ENCODE data around the gene ATP1A1. TPM values are rescaled to one million over a fixed set of nuclear protein-coding genes. Genes with fewer than 3 reads are reported as not detected.

The ATP1A1 gene
- polyA plus RNA-seq, 1 donor = 104 TPM

DNA sequence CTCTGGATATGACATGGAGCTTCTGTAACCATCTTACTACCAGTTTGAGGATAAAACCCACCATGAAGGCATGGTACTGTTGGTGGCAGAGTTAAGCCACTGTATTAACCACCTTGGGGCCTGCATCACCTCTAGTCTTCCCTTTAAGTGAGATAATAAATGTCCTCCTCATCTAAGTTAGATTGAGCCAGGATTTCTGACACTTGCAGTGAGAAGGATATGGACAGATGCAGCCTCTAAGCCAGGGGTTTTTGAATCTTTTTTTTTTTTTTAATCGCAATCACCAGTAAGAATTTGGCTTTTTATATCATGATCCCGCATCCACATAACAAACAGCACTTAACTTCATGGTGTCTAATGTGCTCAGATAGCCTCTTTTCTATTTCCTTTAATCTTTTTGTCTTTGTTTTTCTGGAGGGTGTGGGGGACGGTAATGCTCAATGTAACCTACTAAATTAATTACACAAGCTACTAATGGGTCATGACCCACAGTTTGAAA lies 42.2 kb downstream of the ATP1A1 start:
- no peak for DNase-seq (ENCODE audit: low read depth)

DNA sequence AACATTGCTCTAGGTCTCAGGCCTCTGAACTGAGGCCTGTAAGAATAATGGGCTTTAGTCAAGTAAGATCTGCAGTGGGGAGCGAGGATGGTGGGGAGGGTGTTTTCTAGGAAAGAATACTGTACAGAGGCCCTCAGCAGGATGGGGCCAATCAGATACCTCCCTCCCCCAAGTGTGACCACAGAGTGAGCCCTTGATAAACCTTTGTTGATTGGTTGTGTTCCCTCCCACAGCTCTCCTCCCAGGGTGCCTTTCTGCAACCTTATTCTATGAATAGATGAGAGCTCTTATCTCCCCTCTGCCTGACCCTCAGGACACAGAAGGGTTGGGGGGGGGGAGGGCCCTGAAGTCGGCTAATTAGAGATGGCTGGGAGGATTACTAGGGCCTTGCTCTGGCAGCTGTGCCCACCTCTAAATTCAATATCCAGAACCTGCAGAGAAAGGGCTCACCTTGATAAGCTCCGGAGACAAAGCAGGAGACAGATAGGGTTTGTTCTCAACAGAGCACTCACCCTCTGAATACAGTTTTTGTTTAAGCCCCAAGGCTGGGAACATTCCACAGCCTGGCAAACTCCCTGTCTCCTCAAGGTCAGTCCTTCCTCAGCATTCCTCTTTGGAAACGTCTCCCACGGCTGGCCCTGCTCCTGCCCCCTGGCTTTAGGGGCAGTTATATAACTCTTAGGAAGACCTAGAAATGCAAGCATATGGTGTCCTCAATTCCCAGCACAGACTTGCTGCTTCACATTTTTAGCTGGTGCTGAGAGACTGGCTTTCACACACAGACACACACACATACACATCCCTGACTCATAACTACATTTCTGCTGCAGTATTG lies 42.9 kb downstream of the ATP1A1 start:
- no peak for DNase-seq (ENCODE audit: low read depth)

DNA sequence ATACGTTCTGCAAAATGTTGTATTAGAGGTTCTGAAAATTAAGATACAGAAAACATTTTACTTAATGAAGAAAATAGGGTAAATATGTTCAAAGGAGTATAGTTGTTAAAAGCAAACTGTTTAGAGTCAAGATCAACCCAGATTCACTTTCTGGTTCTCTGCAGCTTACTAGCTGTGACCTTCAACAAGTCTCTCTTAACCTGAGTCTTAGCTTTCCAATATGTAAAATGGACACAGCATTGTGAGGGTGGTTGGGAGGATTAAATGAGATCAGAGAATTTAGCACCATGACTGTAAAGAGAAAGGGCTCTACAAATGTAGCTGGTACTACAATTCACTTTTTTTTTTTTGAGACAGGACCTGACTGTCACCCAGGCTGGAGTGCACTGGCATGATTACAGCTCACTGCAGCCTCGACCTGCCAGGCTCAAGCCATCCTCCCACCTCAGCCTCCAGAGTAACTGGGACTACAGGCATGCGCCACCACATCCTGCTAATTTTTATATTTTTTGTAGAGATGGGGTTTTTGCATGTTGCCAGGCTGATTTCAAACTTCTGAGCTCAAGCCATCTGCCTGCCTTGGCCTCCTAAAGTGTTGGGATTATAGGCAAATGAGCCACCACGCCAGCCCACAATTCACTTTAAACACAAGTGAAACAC lies 43.9 kb downstream of the ATP1A1 start:
- DNase-seq (ENCODE audit: low read depth) = no peak

DNA sequence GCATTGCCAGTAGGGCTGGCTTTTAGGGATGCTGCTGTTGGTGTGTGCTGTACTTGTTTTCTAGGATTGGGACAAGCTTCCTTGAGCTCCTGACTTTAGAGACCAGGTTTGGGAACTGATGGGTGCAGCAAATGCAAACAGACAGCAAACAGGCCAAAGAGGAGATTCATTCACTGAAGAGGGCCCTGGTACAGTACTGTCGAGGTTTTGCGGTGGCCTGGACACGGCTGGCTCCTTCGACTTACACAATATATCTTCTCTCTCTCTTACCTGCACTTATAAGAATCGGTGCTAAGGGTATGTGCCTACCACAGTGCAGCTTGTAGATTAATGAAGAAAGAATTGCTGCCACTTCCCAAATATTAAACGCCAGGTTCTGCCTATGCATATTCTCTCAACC lies 44.6 kb downstream of the ATP1A1 start:
- DNase-seq (ENCODE audit: low read depth) = no peak

DNA sequence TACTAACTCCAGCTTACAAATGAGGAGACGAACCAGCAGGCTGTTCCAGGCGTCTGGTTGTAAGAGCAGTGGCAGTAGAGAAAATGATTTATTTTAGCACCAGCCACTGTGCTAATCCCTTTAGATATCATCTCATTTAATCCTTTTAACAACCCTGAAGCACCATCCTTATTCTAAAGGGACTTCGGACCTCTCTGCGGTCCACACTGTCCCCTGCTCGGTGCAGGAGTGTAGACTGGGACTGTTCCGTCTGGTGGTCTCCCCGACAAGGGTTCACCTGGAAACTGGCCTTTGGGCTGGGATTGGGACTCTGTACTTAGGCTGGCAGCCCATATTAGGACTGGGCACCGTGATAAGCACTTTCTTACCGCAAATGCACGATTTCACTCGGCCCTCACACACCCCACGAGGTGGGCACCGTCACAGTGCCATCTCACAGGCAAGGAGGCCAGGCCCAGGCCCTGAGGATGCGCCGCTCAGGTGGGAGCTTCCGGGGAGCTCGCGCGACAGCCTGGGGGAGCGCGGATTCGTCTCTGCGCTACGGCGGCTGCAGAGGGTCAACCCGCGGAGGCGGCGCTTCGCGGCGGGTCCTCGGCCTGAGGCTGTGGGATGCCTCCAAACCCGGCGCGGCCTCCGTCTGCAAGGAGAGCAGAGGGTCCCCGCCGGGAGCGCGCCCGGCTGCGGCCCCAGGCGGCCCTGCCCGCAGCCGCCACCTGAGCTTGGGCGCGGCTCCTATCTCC lies 45.2 kb downstream of the ATP1A1 start:
- peak; percentile 35 for DNase-seq (ENCODE audit: low read depth)

DNA sequence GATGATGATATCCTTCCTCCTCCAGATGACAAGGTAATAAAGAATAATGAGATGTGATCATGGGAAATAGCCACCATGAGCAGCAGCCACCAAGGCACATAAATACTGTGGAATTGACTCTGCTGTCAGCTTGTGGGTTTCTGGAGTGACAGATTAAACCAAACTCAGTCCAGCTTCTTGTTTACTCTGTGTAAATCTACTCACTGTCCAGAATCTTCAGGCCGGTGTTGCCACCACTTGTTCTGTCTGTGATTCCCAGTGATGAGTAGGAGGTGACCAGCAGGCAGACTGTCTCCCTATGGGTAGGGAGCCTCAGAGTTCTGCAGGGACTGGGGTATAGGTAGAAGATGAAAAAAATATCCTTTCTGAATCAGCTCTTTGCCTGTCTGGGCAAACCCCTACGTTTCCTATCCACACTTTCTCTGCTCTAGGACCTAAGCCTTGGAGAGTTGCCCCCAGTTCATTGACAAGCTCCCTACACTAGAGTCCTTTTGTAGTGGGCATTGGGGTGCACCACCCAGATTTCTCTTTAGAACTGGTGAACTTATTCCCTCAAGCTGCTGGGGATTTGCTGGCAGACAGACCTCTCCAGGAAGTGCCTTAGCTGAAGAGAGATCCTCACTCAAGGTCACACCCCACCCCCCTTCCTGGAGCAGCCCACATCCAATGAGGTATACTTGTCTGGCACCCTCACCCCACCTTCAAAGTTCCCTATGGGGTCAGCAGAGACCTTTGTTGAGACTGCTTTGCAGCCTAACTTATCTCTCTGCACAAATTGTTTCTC lies 47.6 kb downstream of the ATP1A1 start:
- DNase-seq (ENCODE audit: low read depth) = no peak

DNA sequence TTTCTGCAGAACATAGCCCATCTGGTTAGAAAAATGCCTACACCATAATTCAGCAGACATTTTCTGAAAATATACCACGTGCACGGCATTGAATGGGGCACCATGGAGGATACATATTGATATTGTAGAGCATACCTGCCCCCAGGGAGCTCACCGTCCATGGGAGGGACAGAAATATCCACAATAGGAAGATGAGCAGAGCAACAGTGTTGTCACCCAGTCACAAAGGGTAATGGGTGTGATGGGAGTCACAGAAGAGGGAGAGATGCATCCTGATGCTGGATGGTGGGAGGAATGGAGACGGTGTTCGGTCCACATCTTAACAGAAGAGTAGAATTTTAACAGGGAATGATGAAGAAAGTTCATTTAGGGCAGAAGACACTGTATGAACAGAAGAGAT lies 51.4 kb downstream of the ATP1A1 start:
- DNase-seq (ENCODE audit: low read depth) = no peak

DNA sequence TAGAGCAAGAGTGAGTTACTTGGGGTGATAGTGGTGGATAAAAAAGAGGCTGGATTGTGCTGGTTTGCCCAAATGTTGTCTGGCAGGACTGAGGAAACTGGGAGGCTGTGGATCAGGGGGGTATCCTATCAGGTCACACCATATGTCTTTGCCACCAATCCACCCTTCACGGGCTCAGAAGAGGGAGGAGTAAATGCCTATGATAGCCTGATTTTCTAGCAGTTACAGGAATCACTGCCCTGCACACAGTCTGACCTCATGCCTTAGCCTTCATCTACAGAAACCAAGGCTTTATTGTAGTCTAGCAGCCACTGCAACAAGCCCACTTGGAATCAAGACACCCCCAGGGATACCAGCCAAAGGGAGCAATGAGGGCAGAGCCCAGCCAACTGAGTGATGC lies 51.8 kb downstream of the ATP1A1 start:
- no peak for DNase-seq (ENCODE audit: low read depth)

DNA sequence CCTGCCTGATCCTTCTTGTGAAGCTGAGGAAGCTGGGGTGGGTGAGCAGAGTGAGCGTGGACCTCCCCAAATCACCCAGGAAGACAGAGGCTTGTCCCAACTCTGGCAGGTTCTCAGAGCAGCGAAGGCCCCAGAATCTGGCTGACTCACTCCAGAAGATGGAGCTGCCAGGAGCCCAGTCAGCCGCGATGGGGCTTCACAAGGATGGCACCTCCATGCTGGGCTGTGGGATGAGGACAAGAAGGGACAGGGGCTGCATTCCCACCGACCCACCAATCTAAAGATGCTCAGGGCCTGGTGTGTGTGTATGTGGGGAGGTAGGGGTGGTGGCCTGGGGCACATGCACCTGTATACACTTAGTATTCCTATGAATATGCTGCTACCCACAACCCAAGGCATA lies 52.9 kb downstream of the ATP1A1 start:
- DNase-seq (ENCODE audit: low read depth) = no peak

DNA sequence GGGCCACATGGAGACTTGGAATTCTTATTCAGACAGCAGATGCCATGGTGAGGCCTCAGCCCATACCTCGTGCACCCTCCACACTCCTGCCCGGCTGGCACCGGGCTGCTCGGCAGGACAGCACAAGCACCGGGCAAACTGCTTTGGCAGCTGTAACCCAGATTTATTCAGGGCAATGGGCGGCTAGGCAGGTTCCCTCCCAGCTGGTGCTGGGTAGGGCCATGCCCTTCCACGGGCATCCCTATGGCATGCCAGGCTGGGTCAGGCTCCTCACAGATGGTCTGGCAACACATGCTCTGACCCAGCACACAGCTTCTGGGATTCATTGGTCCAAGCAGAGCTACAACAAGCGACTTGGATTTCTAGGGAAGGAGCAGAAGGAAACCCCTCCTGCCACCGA lies 53.4 kb downstream of the ATP1A1 start:
- no peak for DNase-seq (ENCODE audit: low read depth)

DNA sequence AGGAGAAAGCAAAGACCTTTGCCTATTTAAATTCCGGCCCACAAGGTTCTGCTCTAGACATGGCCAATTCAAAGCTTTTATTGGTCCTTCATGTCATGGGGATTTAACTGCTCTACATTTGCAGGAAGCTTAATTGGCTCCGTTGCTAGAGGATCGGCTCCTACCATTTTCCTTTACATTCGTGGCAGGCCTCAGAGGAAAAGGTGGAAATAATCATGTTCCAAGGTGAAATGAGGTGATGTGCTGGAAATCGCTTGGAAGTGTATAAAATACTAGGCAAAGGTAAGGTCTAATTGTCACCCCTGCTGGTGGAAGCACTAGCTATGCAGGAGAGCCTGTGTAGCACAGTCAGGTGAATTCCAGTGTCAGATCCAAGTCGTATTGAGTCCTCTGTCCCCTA lies 55.5 kb downstream of the ATP1A1 start:
- DNase-seq (ENCODE audit: low read depth) = no peak

DNA sequence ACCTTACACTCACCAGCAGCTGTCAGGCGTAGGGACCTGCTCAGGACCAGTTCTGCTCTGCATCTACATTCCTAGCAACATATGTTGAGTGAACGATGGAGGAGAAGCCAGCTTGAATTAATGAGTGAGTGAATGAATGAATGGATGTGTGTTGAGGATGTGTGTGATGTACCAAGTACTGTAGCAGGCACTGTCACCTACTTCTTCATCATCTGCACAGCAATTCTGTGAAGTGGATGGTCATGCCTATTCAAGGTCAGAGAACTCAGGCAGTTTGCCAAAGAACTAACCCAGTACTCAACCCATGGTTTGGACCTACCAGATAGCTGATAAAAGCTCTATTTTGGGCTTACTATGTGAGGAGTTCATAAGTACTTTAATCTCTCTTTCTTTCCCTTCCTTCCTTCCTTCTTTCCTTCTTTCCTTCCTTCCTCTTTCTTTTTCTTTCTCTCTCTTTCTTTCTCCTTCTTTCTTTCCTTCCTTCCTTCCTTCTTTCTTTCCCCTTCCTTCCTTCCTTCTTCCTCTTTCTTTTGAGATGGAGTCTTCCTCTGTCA lies 56.9 kb downstream of the ATP1A1 start:
- no peak for DNase-seq (ENCODE audit: low read depth)

DNA sequence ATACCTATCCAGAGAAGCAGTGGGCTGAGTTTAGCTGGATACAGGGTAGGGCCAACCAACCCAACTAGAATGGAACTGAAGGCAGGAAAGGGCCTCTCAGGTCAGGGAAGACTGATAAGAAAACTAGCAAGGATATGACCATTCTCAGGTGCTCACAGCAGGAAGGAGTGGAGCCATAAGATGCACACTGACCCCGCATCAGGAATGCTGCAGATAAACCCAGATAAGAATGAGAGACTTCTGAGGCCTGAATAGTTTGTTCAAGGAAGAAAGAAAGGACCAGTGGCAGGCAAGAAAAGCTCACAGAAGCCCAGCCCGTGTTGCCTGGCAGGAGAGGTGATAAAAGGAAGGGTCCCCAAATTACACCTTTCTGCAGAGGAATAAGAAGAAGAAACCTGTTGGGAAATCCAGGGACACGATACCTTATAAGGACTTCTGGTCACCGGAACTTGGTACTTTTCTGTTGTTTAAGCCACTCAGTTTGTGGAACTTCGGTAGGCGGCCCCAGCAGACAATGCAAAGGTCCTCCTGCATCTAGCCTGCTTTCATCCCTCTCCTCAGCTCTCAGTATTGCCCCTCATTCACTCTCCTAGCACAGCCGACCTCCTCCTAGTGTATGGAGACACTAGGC lies 58.9 kb downstream of the ATP1A1 start:
- no peak for DNase-seq (ENCODE audit: low read depth)

DNA sequence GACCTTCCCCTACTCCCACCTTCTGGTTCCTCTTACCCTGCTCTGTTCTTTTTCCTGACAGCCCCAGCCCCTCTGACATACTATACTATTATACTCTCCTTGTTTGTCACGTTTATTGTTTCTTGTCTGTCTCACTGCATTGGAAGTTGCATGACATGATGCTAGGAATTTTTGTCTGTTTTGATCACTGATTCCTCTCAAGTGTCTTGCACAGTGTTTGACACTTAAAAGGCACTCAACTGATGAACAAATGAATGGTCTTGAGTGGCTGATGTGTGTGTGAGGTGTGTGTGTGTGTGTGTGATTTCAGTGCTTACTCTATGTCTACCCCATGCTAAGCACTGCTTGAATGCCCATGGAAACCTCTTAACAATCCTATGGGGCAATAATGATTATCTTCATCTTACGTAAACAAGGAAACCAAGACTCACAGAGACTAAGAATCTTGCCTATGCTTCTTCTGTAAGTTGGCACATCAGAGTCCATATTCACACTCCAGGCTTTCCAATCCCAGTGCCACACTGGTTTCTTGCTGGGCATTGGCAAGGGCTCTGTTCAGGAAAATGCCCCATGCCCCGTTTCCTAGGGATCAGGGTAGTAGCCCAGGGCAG lies 59.7 kb downstream of the ATP1A1 start:
- DNase-seq (ENCODE audit: low read depth) = no peak

DNA sequence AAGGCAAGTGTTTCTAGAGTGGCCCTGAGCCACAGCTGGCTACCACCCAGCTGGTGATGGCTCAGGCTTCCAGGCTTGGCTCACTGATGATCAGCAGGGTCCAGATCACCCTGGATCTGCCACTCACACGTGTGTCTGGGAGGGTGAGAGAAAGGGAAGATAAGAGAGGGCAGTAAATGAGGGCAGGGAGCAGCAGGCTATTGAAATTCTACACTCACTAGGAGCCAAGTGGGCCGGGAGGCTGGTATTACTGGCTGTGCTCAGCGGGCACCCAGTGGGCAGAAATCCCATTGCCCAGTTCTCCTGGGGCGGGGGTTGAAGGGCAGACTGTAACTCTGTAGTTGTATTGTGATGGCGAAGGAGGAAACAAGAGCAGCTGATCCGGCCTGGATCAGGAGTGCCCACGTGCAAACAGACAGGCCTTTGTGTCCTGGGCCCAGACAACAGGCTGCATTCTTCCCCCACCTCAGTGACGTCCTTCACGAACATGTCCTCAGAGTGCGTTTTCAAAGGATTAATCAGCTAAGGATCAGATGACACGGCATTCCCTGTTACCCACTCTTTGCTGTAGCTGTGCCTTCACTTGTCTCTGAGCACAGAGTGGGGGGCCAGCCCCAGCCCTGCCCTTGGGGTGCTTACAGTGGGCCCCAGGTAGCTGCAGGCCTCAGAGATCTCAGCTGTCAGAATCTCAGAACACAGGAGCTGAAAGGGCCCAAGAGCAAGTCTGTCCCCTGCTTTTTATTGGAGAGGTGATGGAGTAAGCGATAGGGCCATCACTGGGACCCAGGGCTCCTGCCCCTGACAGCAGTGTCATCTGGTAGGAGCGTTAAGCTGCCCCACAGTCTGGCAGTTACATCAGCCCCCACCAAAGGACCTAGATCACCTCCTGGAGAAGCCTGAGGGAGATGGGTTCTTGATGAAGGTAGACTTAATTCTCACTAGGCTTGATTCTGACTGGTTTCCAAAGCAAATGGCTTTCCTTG lies 60.5 kb downstream of the ATP1A1 start:
- no peak for DNase-seq (ENCODE audit: low read depth)

DNA sequence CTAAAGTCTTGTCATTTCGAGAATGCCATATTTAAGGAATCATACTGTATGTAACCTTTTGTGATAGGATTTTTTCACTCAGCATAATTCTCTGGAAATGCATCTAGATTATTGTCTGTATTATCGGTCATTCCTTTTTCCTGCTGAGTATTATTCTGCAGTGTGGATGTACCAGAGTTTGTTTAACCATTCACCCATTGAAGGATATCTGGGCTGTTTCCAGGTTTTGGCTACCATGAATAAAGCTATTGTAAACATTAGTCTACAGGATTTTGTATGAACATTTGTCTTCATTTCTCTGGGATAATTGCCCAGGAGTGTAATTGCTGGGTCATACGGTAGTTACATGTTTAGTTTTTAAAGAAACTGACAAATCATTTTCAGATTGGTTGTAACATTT lies 61.8 kb downstream of the ATP1A1 start:
- DNase-seq (ENCODE audit: low read depth) = no peak

DNA sequence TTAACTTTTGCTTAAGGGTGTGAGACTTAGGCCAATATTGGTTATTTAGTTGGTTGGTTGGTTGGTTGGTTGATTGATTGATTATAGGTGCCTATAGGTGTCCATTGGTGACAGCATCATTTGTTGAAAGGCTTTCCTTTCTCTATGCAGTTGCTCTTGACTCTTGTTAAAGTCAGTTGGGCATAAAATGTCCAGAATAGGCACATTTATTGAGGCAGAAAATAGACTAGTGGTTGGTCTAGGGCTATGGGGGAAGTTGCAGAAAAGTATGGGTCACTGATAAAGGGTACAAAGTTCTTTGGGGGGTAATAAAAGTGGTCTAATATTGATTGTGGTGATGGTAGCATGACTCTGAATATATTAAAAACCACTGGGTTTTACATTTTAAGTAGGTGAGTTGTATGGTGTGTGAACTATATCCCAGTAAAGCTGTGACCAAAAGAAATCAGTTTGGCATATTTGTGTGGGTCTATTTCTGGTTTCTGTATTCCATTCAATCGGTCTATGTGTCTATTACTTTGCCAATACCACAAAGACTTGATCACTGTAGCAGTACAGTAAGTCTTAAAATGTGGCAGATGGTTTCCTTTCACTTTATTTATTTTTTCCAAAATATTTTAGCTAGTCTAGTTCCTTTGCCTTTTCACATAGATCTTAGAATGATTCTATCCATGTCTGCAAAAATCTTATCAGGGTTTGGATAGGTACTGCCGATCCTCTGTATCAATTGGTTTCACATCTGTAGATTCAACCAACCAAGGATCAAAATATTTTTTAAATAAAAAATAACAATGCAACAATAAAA lies 63.0 kb downstream of the ATP1A1 start:
- no peak for DNase-seq (ENCODE audit: low read depth)

DNA sequence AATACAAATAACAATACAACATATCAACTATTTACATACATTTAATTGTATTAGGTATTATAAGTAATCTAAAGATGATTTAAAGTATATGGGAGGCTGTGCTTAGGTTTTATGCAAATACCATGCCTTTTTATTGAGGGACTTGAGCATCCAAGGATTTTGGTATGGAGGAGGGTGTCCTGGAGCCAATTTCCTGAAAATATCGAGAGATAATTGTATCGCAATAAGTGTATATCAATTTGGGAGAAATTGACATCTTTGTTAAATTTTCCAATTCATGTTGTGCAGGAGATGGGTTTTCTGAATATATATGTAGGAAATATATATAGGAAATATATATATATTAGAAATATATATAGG lies 63.5 kb downstream of the ATP1A1 start:
- no peak for DNase-seq (ENCODE audit: low read depth)

DNA sequence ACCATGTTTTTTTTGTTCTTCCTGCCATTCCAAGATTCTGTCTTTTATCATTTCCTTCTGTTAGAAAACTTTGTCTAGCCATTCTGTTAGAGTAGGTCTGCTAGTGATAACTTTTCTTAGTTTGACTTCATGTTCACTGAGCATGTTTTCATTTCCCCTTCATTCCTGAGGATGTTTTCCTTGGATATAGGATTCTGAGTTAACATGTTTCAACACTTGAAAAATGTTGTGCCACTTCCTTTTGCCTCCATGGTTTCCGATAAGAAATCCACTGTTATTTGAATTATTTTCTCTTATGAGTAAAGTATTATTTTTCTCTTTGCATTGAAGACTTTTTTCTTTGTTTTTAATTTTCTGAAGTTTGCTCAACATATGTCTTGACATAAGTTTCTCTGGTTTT lies 66.7 kb downstream of the ATP1A1 start:
- DNase-seq (ENCODE audit: low read depth) = no peak

Data from forelimb muscle (tissue), 1 donor.